HG03196 (cell line): ENCODE results near the gene KIF3A.
A peak's percentile ranks its signal among the peaks of the same experiment; 100 is the strongest.

Experiments used
- ATAC-seq: cut with Tn5 transposase; IDR thresholded peaks from one replicate; pipeline ENCODE4 v1.9.1; 2021; ENCODE audit not compliant: unreplicated experiment

KIF3A gene

GRCh38 chr5:132736853-132737833 lies at the start of gene KIF3A:
Gene KIF3A (minus strand): TSS chr5:132737546. CDS start chr5:132737419, 127 bp downstream.
- ATAC-seq, result peak; percentile 87

DNA sequence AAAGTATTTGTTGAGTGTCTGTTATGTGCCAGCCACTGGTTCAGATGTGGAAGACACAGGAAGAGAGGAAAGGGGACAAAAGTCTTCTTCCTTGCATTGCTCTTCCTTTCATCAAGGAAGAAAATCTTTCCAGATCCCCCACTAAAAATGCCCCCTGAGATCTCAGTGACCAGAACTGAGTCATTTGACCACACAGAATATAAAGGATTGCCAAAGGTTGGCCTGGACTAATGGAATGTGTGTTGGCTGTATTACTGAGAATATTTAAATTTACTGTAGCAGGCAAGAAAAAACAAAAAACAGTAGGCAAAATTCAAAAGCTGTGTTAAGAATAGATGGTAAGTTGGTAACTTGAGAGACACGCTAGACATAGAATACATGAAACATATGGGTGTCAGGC lies 49.7 kb upstream of the KIF3A start:
- ATAC-seq, result no peak

DNA sequence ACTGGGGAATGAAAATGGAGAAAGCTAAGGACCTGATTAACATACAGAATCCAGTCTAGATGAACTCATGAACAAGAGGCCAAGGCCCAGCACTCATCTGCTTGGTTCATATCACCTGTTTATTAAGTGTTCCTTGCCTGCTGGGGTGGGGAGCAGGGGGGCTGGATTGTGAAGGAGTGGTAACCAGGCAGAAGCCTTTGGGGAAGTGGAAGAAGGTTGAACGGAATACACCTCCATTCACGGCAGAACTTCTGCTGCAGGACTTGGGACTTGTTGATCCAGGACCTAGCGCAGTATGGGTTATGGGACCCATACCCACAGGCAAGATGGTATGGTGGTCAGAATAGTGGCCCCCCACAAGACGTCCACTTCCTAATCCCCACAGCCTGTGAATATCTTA lies 48.5 kb upstream of the KIF3A start:
- no peak for ATAC-seq

- no peak for ATAC-seq
Observed at GRCh38 chr5:132785365-132785764, 48.0 kb upstream of the KIF3A start.

DNA sequence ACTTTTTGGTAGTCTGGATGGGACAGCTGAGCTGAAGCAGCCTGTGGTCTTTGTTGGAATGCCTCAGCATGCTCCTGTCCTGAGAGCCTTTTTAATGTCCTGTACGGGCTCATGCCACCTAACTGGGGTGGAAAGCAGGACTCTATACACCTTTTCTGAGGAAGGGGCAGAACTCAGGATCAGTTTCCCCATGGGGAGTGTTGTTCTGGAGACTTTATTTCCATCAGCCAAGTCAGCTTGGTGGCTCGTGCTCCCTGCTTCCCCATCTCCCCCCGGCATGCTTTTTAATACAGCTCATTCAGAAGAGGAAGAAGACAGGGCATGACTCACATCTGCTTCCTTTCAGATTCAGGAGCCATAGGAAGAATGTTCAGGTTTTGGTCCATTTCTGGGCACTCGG lies 44.8 kb upstream of the KIF3A start:
- ATAC-seq, result no peak

DNA sequence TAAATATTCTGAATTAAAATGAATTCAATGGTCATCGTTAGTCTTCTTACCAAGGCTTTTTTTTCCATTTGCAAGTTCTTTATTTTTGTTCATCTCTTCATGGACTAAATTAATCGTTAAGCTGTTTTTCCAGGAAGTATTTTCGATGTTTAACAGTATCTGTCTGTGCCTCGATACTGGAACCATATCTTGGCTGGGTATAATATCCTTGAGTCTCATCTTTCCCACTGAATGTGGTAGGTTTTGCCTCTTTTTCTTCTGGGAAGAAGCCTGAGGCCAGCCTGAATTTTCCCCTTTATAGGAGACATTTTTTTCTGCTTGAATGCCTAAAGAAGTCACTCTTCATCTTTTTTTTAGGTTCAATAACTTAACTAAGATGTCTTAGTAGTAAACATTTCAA lies 43.7 kb upstream of the KIF3A start:
- no peak for ATAC-seq

- ATAC-seq, result no peak
Observed at GRCh38 chr5:132780577-132780976, 43.2 kb upstream of the KIF3A start.

DNA sequence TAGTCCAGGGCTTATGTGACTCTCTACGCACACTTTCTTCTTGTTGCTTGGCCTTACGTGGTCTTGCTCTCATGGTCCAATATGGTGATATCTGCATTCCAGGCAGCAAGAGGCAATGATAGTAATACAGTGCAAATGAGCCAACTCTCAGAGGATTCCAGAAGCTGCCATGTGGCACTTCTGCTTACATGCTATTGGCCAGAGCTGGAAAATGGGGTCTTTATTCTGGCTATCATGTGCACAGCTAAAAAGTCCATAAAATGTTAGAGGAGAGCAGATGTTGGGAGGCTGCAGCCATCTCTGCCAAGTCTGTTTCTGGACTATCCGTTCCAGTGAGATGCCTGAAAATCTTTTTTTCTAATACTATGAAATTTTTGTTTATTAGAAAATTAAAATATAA lies 42.6 kb upstream of the KIF3A start:
- ATAC-seq, result no peak

- no peak for ATAC-seq
Observed at GRCh38 chr5:132778856-132779255, 41.5 kb upstream of the KIF3A start.

DNA sequence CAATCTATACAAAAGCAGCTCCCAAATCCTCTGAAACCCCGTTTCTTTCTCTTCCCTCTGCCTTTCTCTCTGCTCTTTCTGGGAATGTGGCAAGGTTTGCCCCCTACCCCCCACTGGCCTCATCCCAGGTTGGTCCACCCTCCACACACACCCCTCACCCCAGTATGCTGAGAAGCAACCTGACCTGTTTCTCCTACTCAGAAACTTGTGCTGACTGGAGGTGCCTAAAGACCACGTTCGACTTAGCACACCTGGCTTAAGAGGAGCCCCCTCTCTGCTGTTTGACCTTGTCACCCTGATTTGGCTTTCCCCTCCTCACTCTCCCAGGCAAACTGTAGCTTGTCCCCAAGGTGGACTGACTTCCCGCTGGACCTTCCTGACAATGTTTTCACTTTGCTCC lies 40.8 kb upstream of the KIF3A start:
- ATAC-seq, result no peak

- peak; percentile 55 for ATAC-seq
Observed at GRCh38 chr5:132777209-132778069, 40.1 kb upstream of the KIF3A start, which contains the start of gene SEPTIN8. Gene SEPTIN8 (minus strand): TSS chr5:132777239. CDS start chr5:132777137, 102 bp downstream.

DNA sequence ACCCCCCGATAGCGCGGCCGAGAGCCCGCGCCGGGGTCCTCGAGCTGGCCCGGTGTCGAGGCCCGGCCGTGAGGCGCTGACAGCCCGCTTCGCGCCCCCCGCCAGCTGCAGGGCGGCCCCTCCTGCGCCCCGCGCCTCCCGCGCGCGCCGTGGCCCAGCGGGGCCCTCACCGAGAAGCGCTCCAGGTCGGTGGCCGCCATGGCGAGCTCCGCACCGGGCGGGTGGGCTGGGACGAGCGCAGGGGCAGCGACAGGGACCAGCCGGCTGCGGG lies 39.5 kb upstream of the KIF3A start:
- no peak for ATAC-seq

DNA sequence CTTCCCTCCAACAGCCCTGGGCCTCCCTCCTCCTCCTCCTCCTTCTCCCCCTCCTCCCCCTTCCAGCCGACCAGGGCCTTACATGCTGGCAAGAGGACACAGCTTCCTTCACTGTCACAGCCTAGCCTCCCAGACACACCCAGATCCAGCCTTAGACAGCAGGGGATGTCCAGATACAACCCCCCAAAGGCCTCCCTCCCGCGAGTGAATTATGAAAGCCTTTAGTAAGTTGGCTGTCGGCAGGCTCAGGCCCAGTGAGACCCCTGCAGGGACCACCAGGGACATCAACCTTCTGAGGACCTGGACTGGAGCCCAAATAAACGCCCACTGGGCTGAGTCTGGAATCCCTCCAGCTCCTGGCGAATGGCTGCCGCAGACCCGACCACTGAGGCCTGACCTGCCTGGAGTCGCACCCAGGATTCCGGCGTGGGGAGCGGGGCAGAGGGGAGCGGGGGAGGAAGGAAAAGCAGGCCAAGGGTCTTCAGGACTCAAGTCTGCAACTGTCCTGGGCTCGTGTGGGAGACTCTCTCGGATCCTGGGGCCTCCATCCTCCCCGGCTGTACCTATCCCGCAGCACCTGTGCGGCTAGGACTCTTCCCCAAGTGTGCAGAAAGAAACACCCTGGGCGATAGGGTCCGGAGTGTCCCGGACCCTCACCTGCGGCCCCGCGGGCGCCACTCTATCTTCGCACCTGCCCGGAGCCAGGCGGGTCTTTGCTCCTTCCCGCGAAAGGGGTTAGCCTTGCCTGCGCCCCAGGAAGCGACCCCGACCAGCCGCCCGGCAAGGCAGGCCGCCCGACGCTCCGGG lies 39.0 kb upstream of the KIF3A start:
- ATAC-seq, result no peak

- ATAC-seq, result no peak
Observed at GRCh38 chr5:132775476-132775961, 38.2 kb upstream of the KIF3A start.

GRCh38 chr5:132774896-132775295 lies 37.5 kb upstream of the KIF3A start:
- no peak for ATAC-seq

GRCh38 chr5:132774406-132774805 lies 37.1 kb upstream of the KIF3A start:
- ATAC-seq, result no peak

DNA sequence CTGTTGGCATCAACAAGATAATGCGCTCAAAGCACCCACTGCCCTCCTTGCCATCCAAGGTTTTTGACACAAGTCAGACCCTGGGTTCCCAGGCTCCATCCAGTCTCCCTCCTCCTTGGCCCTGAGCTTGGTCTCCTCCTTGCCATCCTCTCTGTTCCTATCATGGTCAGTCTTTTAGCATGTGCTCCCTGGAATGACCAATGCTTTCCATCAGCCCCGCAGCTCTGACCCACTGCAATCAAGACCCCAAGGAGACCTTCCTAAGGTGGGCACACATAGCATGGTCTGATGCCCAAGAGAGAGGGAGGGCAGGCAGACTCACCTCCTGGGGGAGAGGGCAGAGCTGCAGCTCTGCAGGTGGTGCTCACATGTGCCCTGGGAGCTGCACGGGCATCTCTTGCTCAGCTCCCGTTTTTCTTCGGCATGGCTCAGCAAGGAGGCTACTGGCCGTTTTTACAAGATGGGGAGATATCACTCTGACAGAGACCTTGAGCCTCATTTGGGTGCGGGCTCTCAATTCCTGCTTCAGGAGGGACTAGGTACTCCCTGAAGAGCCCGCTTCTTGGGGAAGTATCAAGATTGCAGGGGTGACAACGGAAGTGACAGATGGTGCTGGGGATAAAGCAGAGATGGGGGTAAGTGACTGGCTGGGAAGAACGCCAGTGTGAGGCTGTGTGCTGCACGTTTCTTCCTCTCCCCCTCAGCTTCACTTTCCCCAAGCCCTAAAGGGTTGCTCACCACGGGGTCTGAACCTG lies 36.4 kb upstream of the KIF3A start:
- ATAC-seq, result no peak

GRCh38 chr5:132773114-132773513 lies 35.8 kb upstream of the KIF3A start:
- ATAC-seq, result no peak

DNA sequence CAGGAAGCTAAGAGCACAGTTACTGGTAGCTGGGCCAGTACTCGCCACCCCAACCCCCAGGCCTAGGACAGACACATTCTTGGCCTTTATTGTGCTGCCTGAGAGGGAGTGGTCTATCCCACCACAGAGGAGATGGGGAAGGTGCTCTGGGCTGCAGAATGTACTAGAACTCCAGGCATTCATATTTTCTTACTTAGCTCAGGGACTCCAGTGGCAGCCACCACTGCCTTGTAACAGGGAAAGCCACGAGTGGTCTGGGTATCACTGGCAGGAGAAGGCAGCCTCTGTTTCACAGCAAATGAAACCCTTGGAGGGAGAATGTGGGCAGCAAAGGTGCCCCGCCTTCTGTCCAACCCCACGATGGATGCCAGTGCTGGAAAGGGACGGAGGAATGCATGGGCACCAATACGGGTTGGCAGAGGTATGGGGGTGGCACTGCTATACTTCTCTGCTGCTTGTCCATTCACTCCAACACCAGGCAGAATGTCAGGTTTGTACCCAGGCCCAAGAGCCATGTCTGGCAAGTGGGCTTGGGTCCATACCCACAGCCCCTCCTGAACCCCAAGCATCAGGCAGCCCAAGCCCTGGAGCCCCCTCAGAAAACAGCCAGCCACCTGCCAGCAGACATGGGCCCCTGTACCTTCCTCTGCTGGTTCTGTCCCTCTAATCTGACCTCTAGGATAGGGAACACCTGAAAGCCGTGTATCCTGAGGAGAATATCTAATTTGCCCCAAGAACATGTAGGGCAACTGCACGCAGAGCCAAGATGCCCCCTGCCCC lies 35.1 kb upstream of the KIF3A start:
- no peak for ATAC-seq
